ENCODE data around the gene ATP5F1D.

Gene ATP5F1D

DNA sequence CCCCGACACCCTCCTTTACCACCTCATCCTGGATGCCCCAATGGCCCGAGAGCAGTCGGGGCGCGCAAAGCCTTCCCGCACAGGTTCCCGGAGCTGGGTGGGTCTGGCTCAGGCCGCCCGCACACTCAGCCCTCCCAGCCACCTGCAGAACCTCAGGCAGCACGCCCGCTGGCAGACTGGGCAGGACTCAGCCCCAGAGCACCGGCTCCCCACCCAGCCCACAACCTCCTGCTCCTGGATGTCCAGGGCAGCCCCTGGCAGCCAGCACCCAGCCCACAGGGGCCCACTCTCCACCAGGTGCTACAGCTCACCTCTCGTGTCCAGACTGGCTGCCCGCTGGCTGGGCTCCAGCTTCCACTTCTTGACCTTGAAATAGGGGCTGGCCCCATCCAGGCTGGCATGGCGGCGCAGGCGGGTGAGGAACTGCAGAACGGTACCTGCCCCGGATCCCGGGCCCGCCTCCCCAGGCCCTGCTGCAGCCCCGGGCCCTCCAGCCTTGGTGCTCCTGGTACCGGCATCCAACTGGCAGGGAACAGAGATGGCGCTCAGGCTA lies 8.4 kb upstream of the ATP5F1D start:
- DNase-seq, result no peak

DNA sequence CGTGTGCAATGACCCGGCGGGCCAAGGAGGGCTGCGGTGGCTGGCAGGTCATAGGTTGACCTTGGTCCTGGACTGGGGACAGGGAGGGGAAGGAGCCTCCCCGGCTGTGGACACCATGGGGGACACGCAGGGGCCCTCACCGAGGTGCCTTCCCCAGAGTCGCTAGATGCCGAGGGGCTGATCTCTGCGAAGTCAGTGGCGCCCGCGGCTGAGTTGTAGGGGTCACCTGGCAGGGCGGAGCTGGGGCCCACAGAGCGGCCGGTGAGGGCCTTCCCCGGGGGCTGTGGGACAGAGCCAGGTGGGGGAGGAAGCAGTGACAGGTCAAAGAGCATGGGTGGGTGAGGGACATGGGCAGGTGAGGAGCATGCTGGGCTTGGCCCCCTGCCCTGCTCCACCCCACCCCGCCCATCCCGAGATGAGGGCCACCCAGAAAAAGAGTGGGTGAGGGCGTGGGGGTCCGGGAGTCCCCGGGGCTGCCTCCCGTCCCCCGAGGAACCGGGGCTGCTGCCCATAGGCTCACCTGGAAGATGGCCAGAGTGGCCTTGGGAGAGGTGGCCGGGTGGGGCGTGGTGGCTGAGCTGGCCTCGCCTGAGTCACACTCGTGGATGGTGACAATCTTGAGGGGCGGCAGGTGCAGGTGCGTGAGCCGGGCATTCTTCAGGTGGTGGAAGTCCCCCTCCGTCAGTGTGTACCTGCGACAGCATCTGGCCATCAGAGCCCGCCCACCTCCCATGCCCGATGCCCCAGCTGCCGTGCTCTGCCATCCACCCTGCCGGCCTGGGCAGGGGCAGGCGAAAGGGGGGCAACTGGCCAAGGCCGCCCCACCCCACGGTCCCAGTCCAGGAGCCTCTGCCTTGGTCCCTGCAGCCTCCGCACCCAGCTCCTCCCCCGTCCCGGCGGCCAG lies 7.2 kb upstream of the ATP5F1D start:
- DNase-seq, result no peak

DNA sequence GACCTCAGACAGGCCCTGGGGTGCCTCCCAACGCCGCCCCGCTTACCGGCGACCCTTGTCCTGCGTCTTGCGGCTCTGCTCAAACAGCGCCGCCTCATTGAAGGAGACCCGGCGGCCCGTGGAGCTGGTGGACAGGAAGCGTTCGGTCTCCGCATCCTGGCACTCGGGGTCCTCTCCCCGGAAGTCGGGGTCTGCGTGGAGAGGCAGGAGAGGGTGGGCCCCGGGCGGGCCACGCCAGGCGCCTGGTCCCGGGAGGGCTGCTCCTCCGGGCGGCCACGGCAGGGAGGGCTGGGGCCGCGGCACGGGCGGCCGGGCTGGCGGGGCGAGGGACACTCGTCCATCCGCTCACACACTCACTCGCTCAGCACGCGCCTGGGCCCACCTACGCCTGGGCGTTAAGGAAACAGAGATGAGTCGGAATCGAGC lies 6.6 kb upstream of the ATP5F1D start:
- DNase-seq, result no peak

DNA sequence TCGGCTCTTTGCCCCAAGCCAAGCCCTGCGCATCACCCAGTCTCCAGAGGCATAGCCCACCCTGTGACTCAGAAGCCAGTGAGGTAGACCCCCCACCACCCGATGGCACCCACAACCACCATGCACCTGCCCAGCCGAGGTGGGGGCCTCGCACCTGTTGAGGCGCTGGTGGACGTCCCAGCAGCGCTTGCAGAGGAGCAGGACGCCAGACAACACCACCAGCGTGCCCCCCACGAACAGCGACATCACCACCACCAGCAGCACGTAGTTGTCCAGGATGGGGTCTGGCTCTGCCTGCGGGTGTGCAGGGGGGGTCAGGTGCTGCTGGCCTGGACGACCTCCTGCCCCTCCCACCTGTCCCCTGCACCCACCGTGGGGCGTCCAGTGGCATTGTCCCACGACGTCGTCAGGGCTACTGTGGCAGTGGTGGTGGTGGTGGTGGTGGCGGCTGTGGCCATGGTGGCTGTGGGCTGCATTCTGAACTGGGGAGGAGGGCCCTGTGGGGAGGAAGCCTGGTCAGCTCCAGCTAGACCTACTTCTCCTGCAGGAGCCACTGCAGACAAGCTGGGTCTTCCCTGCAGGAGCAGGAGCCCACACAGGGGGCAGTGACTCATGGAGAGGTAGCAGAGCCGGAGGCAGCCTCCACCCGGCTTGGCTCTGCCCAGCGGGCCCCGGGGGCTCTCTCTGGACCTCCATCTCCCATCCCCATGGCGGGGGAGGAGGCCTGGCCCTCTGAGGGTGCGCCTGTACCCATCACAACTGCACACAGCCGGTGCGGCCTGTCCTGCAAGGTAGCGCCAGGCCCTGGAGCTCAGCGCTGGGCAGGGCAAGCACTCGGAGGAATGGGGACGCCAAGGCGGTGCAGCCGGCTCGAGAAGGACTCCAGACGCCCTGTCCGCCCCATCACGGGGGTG lies 5.7 kb upstream of the ATP5F1D start:
- no peak for DNase-seq

DNA sequence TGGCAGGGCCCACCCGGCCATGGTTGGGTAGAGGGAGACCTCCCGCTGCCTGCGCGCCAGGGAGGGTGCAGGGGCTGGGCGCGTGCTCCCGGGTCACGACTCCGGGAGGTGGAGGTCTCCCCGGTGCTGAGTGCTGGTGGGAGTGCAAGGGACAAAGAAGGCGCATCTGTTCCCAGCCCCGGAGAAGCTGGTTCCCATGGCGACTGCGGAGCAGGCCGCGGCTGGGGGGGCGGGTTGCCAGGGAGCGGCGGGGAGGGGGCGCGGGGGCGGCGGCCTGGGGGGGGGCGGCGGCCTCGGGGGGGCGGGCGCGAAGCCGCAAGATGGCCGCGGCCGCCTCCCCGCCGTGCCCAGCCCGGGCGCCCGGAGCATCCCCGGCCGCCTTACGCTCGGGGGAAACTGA lies 5.0 kb upstream of the ATP5F1D start:
- DNase-seq, result no peak

DNA sequence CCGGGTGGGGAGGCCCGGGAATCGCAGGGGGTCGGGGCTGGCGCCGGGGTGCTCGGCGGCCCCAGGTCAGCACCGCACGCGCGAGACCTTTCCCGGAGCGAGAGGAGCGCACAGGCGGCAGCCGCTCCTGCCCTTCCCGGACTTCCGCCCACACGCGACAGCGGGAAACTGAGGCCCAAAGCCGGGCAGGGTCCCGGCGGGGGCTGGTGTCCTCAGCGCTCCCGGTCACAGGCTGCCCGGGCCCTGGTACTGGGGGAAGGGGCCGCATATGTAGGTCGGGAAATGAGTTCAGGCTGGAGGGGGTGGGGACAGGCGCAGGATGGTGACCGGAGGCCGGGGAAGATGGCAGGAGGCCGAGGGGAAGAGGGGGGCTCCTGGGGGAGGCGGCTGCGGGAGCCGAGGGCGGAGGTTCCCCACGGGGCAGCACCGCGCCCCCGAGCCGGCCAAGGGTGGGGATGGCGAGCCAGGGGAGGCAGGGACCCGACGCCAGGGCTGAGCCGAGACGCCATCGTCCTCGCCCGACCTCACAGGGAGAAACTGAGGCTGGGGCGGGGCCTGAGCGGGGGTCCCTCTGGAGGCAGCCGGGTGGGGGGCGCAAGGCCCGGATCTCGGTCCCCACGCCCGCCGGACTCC lies 4.4 kb upstream of the ATP5F1D start:
- DNase-seq, result no peak

DNA sequence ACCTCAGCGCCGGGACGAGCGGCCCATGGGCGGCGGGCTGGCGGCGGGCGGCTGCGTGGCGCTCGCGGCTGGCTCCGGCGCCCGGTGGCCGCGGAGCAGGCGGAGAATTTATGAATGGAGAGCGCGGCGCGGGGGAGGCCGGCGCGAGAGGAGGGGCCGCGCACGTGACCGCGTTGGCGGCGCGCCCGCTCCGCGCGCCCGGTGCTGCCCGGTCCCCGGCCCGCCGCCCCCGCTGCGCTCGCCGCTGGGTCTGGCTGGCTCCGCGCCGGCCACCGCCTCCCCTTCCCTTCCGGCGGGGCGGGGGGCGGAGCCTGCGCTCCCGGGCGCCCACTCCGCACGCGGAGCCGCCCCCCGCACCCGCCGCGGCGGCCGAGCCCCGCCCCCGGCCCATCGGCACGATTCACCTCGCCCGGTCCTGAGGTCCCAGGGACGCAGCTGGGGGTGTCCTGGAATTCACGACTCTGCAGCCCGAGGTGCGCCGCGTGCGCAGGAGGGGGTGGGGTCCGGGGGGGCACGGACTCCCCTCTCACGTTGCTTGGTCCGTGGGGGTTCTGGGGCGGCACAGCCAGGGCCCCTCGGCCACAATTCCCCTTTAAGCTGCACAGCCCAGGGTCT lies 3.7 kb upstream of the ATP5F1D start, which contains the start of gene CBARP:
CBARP (minus strand) TSS at position 252 of the 615 bp plus-strand sequence. CDS start 1,905 bp downstream, outside the sequence.
- DNase-seq, result no peak

DNA sequence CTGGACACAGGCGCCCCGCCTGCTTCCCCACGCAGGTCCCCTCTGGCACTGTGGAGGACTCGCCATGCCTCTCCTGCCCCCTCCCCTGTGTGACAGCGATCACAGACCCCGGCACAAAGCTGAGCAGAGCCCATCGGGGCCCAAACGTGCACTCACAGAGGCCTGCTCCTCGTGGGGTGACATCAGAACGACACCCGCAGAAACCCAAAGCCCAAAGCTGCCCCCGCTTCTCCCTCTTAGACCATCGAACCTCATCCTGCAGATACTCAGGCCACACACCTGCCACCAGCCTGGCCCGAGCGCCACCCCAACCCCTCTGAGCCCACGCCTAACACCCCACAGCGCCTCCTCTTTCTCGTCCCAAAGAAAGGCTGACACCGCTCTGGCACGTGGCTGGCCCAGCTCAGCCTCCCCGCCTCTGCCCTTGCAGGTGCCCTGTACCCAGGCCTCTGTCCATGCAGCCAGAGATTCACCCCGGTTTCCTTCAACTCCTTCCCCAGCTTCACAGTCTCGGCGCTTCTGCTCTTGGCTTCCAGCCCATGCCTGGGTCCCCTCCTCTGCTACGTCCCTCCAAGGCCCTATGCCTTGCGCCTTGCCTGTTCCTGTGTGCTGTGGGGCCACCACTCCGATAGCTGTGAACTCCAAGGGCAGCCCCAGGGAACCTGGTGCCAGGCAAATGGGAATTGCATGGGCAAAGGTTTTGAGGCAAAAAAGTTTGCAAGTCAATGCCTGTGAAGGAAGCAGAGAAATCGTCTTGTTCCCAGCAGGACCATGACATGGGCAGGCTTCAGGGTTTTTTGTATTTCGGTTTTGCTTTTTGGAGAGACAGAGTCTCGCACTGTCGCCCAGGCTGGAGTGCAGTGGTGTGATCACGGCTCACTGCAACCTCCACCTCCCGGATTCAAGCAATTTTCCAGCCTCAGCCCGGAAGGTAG lies 2.9 kb upstream of the ATP5F1D start:
- DNase-seq, result no peak

DNA sequence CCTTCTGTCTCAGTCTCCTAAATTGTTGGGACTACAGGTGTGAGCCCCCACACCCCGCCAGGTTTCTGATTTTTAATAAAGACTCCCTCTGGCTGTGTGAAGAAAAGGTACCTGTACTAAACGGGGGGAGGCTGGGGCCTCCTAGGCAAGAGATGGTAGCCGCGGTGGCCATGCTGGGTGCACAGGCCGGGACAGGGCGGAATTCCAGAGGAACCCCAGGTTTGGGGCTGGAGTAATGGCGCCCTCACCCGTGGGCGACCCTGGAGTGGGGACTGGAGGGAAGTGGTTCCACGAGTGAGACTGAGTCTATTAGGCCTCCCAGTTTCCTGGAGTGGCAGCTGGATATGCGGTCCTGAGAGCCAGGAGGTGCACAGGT lies 2.1 kb upstream of the ATP5F1D start:
- DNase-seq, result no peak

DNA sequence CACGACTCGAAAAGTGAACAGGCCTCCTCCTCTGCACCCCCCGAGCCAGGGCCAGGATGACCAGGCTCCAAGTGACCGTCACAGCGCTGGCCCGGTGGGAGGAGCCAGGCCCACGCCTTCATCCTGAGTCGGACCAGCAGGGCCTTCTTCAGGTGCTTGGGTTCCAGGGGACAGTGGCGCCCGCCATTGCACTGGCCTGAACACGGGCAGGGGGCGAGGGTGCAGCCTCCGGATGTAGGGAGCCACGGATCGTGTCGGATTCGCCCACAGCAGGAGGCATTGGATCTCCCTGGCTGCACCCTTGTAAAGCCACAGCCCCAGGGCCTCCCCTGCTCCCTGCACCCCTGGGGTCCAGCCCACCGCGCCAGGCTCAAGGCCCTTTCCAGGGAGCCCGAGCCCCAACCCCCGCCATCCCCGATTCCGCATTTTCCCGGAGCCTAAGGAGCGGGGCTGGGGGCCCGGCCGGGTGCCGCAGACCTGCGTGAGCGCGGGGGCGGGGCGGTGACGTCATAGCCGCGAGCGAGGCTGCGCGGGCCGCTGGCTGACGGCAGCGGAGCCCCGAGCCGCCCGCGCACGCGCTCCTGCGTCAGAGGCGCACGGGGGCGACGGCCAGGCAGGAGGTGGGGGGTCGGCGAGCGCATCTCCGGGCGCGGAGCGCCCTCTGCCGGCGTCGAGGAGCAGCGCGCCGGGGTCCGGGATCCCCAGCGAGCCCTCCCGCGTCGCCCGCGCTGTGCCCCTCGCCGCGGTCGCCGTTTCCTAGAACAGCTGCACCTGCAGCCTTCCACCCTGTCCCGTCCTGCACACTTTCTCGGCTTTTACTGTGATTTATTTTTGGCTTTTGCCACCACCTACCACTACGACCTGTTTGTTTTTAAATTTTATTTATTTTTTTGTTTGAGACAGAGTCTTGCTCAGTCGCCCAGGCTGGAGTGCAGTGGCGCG lies 1.5 kb upstream of the ATP5F1D start:
- peak; percentile 93 for DNase-seq

DNA sequence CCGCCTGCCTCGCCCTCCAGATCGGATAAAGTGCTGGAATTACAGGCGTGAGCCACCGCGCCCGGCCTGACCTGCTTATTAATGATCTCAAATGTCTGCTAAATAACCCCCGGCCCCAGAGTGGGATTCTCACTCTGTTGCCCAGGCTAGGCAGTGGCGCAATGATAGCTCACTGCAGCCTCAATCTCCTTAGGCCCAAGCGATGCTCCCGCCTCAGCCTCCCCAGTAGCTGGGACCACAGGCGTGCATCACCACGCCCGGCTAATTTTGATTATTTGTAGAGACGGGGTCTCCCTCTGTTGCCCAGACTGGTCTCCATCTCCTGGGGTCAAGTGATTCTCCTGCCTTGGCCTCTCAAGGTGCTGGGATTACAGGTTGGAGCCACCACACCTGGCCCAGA lies 626 bp upstream of the ATP5F1D start:
- DNase-seq, result no peak

DNA sequence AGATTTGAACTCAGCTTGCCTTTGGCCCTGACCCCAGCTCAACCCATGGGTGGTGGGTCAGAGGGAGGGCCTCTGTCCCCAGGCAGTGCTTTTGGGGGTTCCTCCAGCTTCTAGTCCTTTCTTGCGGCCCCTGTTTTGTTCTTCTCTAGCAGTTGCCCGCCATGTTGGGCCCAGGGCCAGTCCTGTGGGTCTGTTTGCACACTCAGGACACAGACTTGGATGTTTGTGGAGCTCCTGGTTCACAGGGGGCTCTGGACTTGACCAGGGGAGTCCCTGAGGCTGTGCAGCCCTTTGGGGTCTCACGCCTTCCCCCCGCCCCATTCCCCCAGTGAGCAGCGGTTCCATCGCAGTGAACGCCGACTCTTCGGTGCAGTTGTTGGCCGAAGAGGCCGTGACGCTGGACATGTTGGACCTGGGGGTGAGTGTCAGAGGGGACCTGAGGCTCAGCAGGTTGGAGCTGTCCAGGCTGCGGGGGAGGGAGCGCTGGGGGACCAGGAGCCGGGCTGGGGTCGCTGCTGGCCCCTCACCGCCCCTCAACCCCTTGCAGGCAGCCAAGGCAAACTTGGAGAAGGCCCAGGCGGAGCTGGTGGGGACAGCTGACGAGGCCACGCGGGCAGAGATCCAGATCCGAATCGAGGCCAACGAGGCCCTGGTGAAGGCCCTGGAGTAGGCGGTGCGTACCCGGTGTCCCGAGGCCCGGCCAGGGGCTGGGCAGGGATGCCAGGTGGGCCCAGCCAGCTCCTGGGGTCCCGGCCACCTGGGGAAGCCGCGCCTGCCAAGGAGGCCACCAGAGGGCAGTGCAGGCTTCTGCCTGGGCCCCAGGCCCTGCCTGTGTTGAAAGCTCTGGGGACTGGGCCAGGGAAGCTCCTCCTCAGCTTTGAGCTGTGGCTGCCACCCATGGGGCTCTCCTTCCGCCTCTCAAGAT lies 2.5 kb downstream of the ATP5F1D start:
- peak; percentile 87 for DNase-seq

DNA sequence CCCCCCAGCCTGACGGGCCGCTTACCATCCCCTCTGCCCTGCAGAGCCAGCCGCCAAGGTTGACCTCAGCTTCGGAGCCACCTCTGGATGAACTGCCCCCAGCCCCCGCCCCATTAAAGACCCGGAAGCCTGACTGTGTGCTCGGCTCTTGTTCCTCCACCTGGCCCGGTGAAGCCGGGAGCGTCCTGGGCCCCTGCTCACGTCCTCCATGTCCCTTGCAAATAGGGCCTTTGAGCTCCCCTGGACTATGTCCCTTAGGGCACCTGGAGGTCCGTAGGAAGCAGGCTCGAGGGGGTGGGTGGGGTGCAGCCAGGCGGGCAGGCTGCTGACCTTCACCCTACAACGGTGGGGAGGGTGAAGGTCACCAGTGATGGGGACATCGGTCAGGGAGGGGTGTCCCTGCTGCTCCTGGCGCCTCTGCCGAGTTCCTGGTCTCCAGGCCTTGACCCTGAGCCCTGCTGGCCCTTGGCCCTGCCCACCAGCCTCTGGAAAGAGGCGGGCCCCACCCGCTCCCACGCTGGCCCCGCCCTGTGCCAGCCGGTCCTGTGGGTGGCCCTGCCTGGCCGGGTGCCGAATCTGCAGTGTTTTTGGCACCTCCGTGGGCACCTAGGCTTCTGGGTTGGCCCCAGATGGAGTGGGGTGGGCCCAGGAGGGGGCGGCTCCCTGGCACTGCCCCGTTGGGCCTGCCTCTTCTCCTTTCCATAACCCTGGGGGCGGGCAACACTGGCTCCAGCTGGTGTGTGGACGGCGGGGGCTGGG lies 3.3 kb downstream of the ATP5F1D start:
- no peak for DNase-seq

DNA sequence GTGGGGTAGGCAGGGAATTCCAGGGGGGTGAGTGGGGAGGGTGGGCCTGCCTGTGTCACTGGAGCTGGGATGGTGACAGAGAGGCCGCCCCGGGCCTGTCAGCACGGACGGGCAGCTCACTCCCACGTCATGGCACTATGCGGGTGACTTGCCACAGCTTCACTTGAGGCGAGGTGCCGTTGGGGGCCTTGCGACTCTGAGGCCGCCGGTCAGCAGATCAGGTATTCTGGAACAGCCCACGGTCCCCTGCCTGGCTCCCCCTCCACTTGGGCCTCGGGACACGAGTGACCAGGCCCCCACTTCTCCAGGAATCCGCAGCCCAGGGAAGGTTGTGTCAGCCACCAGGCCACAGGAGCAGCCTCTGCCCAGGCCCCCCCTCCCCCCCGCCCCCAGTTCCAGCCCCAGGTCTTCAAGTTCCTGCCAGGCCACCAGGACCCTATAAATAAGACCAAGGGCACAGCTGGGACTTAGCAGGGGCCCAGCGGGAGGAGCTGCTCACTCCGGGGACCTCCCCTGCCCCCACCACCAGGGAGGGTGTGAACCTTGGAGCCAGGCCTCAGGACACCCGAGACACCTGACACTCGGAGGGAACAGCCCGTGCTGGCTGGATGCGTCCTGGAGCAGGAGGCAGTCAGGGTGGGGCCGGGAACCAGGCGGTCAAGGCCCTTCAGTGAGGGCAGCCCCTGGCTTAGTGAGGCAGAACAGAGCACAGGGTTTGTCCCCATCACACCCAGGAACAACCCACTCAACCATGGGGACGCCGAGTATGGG lies 4.1 kb downstream of the ATP5F1D start:
- peak; percentile 78 for DNase-seq

DNA sequence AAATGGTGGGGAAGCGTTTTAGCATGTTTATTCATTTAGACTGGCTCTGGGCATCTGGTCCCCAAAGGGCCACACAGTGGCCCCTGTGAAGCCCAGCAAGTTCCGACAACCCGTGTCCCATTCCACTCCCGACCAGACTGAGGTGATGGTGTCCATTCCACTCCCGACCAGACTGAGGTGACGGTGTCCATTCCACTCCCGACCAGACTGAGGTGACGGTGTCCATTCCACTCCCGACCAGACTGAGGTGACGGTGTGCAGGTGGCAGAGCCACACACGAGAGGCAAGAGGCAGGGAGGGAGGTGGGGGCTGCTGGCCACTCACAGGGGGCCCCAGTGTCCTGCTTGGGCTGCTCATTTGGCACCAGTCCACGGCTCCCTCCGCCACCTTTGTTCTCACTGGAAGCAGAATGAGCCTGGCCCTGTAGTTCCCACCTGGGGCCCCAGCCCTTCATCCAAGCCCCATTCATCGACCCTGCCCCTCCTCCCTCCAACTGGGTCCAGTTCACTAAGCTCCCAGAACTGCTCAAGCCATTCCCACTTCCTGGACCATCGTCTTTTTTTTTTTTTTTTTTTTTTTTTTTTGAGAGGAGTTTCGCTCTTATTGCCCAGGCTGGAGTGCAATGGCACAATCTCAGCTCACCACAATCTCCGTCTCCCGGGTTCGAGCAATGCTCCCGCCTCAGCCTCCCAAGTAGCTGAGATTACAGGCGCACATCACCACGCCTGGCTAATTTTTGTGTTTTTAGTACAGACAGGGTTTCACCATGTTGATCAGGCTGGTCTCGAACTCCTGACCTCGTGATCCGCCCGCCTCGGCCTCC lies 4.9 kb downstream of the ATP5F1D start:
- peak; percentile 56 for DNase-seq

DNA sequence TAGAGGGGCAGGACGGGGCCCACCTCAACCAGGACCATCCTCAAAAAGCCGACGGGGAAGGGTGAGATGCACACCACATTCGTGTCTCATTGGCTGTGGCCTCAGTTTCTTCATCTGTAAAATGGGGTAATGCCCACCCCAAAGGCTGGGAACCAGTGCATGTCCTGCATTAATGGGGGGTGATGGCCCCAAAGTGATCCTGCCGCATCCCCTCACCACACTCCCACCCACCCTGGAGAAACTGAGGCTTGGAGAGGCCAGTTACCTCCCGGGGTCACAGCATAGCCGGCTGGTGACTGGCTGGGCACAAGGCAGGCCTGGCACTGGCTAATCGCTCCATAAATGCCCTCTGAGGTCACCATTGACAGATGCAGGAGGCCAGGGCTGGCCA lies 6.2 kb downstream of the ATP5F1D start:
- peak; percentile 80 for DNase-seq
